Measurements from ENCODE around the gene POMZP3.
"Not testable (repeated sequence)": the region's sequence is repeated elsewhere in the genome, so short reads cannot be mapped to it uniquely, and the experiment has no call there.

GRCh38 chr7:76591033-76591432 is 36.0 kb downstream of the POMZP3 start:
- TF ChIP-seq CTCF (IDR thresholded peaks at IDR 0.05 in 8 of 11, conservative IDR thresholded peaks at IDR 0.05 in 3 of 11); POLR2A (IDR thresholded peaks at IDR 0.05): not testable (repeated sequence)
